GM23338 (cell line): ENCODE data around the gene NCF4. TPM values are rescaled to one million over a fixed set of nuclear protein-coding genes. Genes with fewer than 3 reads are reported as not detected.

ENCODE experiments used
- ATAC-seq: fragments of 200-7000 bp; cut with Tn5 transposase; 3 replicates; pipeline ENCODE4 v1.9.1; 2020
- DNase-seq: peaks from one replicate; pipeline ENCODE4 v3.0.0-alpha.2; 2015; ENCODE audit warnings: low spot score
- H2AFZ ChIP-seq: fragments of 200-600 bp; sonication (generic); 2 replicates; pipeline ENCODE4 v1.8.0; 2016; ENCODE audit warnings: antibody characterized with exemption, mild to moderate bottlenecking, moderate library complexity
- H3F3A ChIP-seq: fragments of 200-600 bp; sonication (generic); replicated peaks from 2 replicates; pipeline ENCODE4 v1.8.0; 2017; ENCODE audit warnings: antibody characterized with exemption, mixed run types, low read depth
- H3K27ac ChIP-seq: fragments of 200-600 bp; sonication (generic); 2 replicates; pipeline ENCODE4 v1.6.1; 2016; ENCODE audit warnings: low read depth
- H3K27me3 ChIP-seq: fragments of 200-600 bp; sonication (generic); 2 replicates; pipeline ENCODE4 v1.8.0; 2016; ENCODE audit warnings: mild to moderate bottlenecking, mixed run types, moderate library complexity; ENCODE audit not compliant: insufficient read depth
- H3K36me3 ChIP-seq: fragments of 200-600 bp; sonication (generic); 2 replicates; pipeline ENCODE4 v1.8.0; 2016; ENCODE audit warnings: mild to moderate bottlenecking; ENCODE audit not compliant: insufficient read depth
- H3K4me1 ChIP-seq: fragments of 200-600 bp; sonication (generic); 2 replicates; pipeline ENCODE4 v1.8.0; 2016; ENCODE audit warnings: mild to moderate bottlenecking, moderate library complexity; ENCODE audit not compliant: insufficient read depth
- H3K4me2 ChIP-seq: fragments of 200-600 bp; sonication (generic); 2 replicates; pipeline ENCODE4 v1.7.1; 2017; ENCODE audit warnings: mixed run types
- H3K4me3 ChIP-seq: fragments of 200-600 bp; sonication (generic); 2 replicates; pipeline ENCODE4 v1.6.1; 2016; ENCODE audit warnings: mixed run types
- H3K79me2 ChIP-seq: fragments of 200-600 bp; sonication (generic); replicated peaks from 2 replicates; pipeline ENCODE4 v1.8.0; 2017; ENCODE audit warnings: mild to moderate bottlenecking; ENCODE audit not compliant: insufficient read depth
- H3K9me2 ChIP-seq: fragments of 200-600 bp; sonication (generic); 2 replicates; pipeline ENCODE4 v1.8.0; 2017; ENCODE audit not compliant: insufficient read depth
- H4K20me1 ChIP-seq: fragments of 200-600 bp; sonication (generic); replicated peaks from 2 replicates; pipeline ENCODE4 v1.8.0; 2017; ENCODE audit warnings: mild to moderate bottlenecking; ENCODE audit not compliant: insufficient read depth
- H3K27ac Mint-ChIP-seq: 2 replicates; pipeline ENCODE4 v1.8.0; 2020; ENCODE audit warnings: inconsistent platforms, mild to moderate bottlenecking, moderate library complexity, mixed read lengths
- H3K27me3 Mint-ChIP-seq: 3 replicates; pipeline ENCODE4 v1.8.0; 2022; ENCODE audit warnings: low read depth, mild to moderate bottlenecking, moderate library complexity, mixed read lengths, inconsistent platforms; ENCODE audit not compliant: insufficient read depth, poor library complexity
- H3K36me3 Mint-ChIP-seq: 3 replicates; pipeline ENCODE4 v1.8.0; 2021; ENCODE audit warnings: low read depth, mild to moderate bottlenecking, inconsistent platforms, moderate library complexity, mixed read lengths
- H3K4me1 Mint-ChIP-seq: 3 replicates; pipeline ENCODE4 v1.8.0; 2020; ENCODE audit warnings: mild to moderate bottlenecking, inconsistent platforms, mixed read lengths
- H3K4me3 Mint-ChIP-seq: 3 replicates; pipeline ENCODE4 v1.8.0; 2021; ENCODE audit warnings: moderate library complexity, mild to moderate bottlenecking, inconsistent platforms, mixed read lengths
- H3K9me3 Mint-ChIP-seq: 3 replicates; pipeline ENCODE4 v1.8.0; 2020; ENCODE audit warnings: moderate library complexity, mild to moderate bottlenecking, inconsistent platforms, mixed read lengths
- CREB1 ChIP-seq: fragments of 250-450 bp; sonication (Bioruptor Pico); IDR thresholded peaks from 2 replicates; pipeline ENCODE4 v1.5.0; 2020; ENCODE audit warnings: low read depth, mild to moderate bottlenecking, moderate library complexity
- CTCF ChIP-seq, 2 experiments: fragments of 200-600 bp in 1 of 2; sonication (generic) in 1 of 2; conservative IDR thresholded peaks; 2 replicates each; pipeline versions ENCODE4 v1.5.1 to v1.6.1; 2016 to 2017; ENCODE audit warnings: antibody characterized with exemption in 2 of 2, low read depth in 2 of 2, mild to moderate bottlenecking in 2 of 2, moderate library complexity in 1 of 2
- EZH2 ChIP-seq: fragments of 200-600 bp; sonication (generic); IDR thresholded peaks from one replicate; pipeline ENCODE4 v1.8.0; 2017; ENCODE audit warnings: antibody characterized with exemption, mild to moderate bottlenecking, low read depth; ENCODE audit not compliant: unreplicated experiment
- EZH2phosphoT487 ChIP-seq: fragments of 200-600 bp; sonication (generic); IDR thresholded peaks from one replicate; pipeline ENCODE4 v1.8.1; 2018; ENCODE audit warnings: antibody characterized with exemption; ENCODE audit not compliant: unreplicated experiment
- NANOG ChIP-seq: IDR thresholded peaks from 2 replicates; pipeline ENCODE4 v1.6.1; 2016; ENCODE audit warnings: antibody characterized with exemption, borderline replicate concordance
- POLR2AphosphoS5 ChIP-seq: IDR thresholded peaks from 2 replicates; pipeline ENCODE4 v1.6.1; 2016; ENCODE audit warnings: antibody characterized with exemption, low read depth
- REST ChIP-seq: IDR thresholded peaks from one replicate; pipeline ENCODE4 v1.6.1; 2018; ENCODE audit warnings: antibody characterized with exemption; ENCODE audit not compliant: unreplicated experiment
- STAT1 ChIP-seq: IDR thresholded peaks from one replicate; pipeline ENCODE4 v1.6.1; 2016; ENCODE audit warnings: antibody characterized with exemption; ENCODE audit not compliant: unreplicated experiment
- ZNF114 ChIP-seq: fragments of 250-450 bp; sonication (Bioruptor Pico); IDR thresholded peaks from 2 replicates; pipeline ENCODE4 v1.5.0; 2020; ENCODE audit warnings: mild to moderate bottlenecking, moderate library complexity
- ZNF331 ChIP-seq: fragments of 250-450 bp; sonication (Bioruptor Pico); IDR thresholded peaks from 2 replicates; pipeline ENCODE4 v1.5.0; 2020; ENCODE audit warnings: low read depth, mild to moderate bottlenecking, moderate library complexity
- polyA plus RNA-seq: library from polyadenylated mRNA; unstranded; fragments of >200 nt; fragmentation: Nextera tagmentation; extraction: Ambion mirVana; gene quantifications from 2 replicates; pipeline ENCODE4 v1.2.1, GENCODE V29; 2016
- total RNA-seq: library from RNA; depleted of rRNA; stranded (reverse); fragments of >200 nt; shearing (Covaris generic); gene quantifications from 2 replicates; pipeline ENCODE4 v1.2.3, GENCODE V29; 2014

NCF4 gene
- total and polyA plus RNA-seq, 2 experiments from 2014 or later = not detected

GRCh38 chr22:36816636-36817524 lies 43.9 kb upstream of the NCF4 start, which contains the start of gene PVALB:
Gene PVALB (minus strand): TSS chr22:36817035. CDS start chr22:36817005, 30 bp downstream.
- H2AFZ ChIP-seq = peak within 1 kb of the TSS; percentile 97
- H3K4me3 ChIP-seq = peak within 1 kb of the TSS; percentile 79
- H3K9me2 ChIP-seq = no peaks in the 10 kb centered on the region
- no peaks in the 10 kb centered on the region for H3K36me3 Mint-ChIP-seq
- TF ChIP-seq POLR2AphosphoS5 (0 out of 2 replicates have a peak, but pooled peaks have one; percentile 30), EZH2phosphoT487 (no peak), EZH2 (peak; percentile 29)
- no peaks in the 10 kb centered on the region for H4K20me1 ChIP-seq
- H3K27me3 Mint-ChIP-seq = peaks cover 51% of the 10 kb centered on the region
- H3K79me2 ChIP-seq = no peaks in the 10 kb centered on the region
- DNase-seq (peak; percentile 62), ATAC-seq (peak; percentile 74)
- no peaks in the 10 kb centered on the region for H3K36me3 ChIP-seq
- H3K9me3 Mint-ChIP-seq = no peaks in the 10 kb centered on the region
- H3K4me1 Mint-ChIP-seq = peaks cover 29% of the 10 kb centered on the region
- H3K4me3 Mint-ChIP-seq = peak within 1 kb of the TSS; percentile 70
- H3K27ac ChIP-seq = no peak within 1 kb of the TSS
- no peak within 1 kb of the TSS for H3K27ac Mint-ChIP-seq
- peak within 1 kb of the TSS; percentile 96 for H3K4me2 ChIP-seq
- peaks cover 6% of the 10 kb centered on the region; the same call in 1 of the 2 replicates for H3K4me1 ChIP-seq
- peaks cover 44% of the 10 kb centered on the region for H3K27me3 ChIP-seq
- no peaks in the 10 kb centered on the region for H3F3A ChIP-seq

GRCh38 chr22:36817525-36817848 lies 43.3 kb upstream of the NCF4 start:
- no peak overlapping the region for H3K27ac Mint-ChIP-seq
- peaks cover 9% of the 10 kb centered on the region for H3K4me1 ChIP-seq
- H3K4me1 Mint-ChIP-seq = peaks cover 29% of the 10 kb centered on the region
- no peaks in the 10 kb centered on the region for H3K36me3 Mint-ChIP-seq
- DNase-seq (peak; percentile 43), ATAC-seq (no peak)
- no peaks in the 10 kb centered on the region for H3F3A ChIP-seq
- no peak overlapping the region for H3K27ac ChIP-seq
- H3K4me3 Mint-ChIP-seq = peak overlapping the region; percentile 70
- H2AFZ ChIP-seq = peak overlapping the region; percentile 97
- H3K36me3 ChIP-seq = no peaks in the 10 kb centered on the region
- no peaks in the 10 kb centered on the region for H4K20me1 ChIP-seq
- peaks cover 44% of the 10 kb centered on the region for H3K27me3 ChIP-seq
- peak overlapping the region; percentile 96 for H3K4me2 ChIP-seq
- no peaks in the 10 kb centered on the region for H3K79me2 ChIP-seq
- no peaks in the 10 kb centered on the region for H3K9me3 Mint-ChIP-seq
- H3K9me2 ChIP-seq = no peaks in the 10 kb centered on the region
- H3K27me3 Mint-ChIP-seq = peaks cover 51% of the 10 kb centered on the region
- peak overlapping the region; percentile 79 for H3K4me3 ChIP-seq
- no peak for TF ChIP-seq ZNF331 (CRISPR knock-in tag)
- TF ChIP-seq CREB1 = no peak
- TF ChIP-seq EZH2 = no peak
- TF ChIP-seq NANOG = no peak
- TF ChIP-seq STAT1 = no peak
- no peak for TF ChIP-seq ZNF114 (CRISPR knock-in tag)
- TF ChIP-seq CTCF (conservative IDR thresholded peaks at IDR 0.05; ENCODE audit: low read depth in 2 of 2) = no peak
- no peak for TF ChIP-seq REST
